Measurements from ENCODE around the gene REG1B.

REG1B gene, protein sequence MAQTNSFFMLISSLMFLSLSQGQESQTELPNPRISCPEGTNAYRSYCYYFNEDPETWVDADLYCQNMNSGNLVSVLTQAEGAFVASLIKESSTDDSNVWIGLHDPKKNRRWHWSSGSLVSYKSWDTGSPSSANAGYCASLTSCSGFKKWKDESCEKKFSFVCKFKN

DNA sequence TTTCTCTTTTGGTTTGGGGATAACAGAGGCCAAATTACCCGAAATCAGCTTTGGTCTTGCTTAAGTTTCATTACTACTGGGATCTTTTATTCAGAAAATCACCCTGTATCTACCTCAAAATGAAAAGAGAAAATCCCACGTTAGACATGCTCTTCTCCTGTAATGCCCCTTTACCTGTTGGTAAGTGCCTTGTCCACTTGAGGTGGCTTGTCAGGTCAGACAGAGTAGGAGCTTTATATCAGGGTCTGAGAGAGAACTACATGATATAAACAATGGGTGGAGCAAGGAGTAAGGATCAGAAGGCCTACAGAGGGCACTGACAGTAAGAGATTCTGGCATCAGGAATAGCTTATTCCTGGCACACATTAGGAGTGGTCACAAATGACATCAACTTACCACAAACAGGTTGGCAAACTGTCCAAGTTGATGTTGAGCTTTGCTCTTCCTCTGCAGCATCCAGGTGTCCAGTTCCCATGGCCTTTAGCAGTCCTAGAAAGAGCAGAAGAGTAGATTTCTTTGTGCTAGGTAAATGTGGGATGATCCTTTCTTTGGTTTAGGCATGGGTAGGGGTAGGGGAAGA, at the start of gene REG1B:
REG1B (minus strand) TSS at position 209 of the 580 bp plus-strand sequence. CDS start 381 bp downstream, outside the sequence.
- DNase-seq (ENCODE audit: low read depth in 2 of 2) = no peak

- DNase-seq (ENCODE audit: low read depth in 2 of 2) = no peak
These were observed 43.9 kb upstream of the REG1B start for GRCh38 chr2:79131687-79132086.

- no peak for DNase-seq (ENCODE audit: low read depth in 2 of 2)
These were observed 42.0 kb upstream of the REG1B start for GRCh38 chr2:79129804-79130203.

GRCh38 chr2:79129260-79129659, 41.5 kb upstream of the REG1B start:
- DNase-seq (ENCODE audit: low read depth in 2 of 2) = no peak

DNA sequence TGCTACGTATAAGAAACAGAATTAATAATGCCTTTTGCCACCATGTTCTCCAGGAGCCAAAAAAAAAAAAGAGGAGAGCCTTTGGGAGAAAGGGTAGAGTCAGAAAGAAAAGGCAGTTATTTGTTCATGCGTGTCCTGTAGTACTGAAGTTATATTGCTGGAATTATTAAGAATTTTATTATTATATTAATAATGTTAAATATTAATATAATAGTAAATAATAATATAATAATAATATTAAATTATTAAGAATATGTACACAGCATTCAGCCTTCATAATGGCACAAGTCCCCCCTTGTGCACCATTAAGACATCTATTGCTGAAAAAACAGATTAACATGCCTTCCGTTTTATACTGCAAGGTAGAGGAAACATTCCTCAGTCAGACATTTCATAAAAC, 40.6 kb upstream of the REG1B start:
- no peak for DNase-seq (ENCODE audit: low read depth in 2 of 2)

- no peak for DNase-seq (ENCODE audit: low read depth in 2 of 2)
These were observed 37.9 kb upstream of the REG1B start for GRCh38 chr2:79125721-79125985.

DNA sequence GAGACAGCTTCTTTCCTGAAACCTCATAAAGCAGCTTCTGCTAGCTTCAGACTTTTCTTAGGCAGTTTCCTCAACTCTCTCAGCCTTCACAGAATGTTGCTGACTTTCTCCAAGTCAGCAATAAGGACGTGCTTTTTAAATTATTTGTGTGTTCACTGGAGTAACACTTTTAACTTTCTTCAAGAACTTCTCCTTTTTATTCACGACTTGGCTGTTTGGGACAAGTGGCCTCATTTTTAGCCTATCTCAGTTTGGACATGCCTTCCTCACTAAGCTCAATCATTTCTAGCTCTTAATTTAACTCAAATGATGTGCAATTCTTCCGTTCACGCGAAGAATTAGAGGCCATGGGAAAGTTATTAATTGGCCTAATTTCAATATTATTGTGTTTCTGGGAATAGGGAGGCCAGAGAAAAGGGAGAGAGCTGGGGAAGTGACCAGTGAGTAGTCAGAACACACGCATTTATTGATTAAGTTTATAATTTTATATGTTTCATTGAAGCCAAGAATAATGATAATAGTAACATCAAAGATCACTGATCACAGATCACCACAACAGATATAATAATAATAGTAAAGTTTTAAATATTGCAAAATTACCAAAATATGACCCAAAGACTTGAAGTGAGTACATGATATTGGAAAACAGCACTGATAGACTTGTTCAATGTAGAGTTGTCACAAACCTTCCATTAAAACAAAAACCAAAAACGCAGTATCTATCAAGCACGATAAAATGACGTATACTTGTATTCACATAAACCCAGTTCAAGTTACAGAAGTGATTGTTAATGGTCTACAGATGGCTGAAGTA, 37.3 kb upstream of the REG1B start:
- no peak for DNase-seq (ENCODE audit: low read depth in 2 of 2)

DNA sequence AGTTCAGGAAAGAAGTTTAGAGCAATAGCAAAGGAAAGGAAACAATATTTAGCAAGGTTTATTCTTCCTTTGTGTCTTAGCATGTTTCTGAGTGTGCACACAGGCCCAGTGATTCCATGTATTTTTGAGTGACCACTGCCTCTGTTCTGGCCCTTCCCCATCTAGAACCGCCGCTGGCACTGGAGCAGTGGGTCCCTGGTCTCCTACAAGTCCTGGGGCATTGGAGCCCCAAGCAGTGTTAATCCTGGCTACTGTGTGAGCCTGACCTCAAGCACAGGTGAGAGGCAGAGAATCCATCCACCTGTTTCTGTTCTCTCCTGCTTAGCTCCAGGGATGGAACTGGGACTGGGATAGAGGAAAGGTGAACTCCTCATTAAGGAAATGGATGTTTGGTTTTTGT, 34.9 kb upstream of the REG1B start:
- no peak for DNase-seq (ENCODE audit: low read depth in 2 of 2)

- no peak for DNase-seq (ENCODE audit: low read depth in 2 of 2)
These were observed 32.5 kb upstream of the REG1B start, which contains the start of gene REG1A for GRCh38 chr2:79120194-79120713. REG1A (plus strand) TSS chr2:79120488; CDS start chr2:79120862, 374 bp downstream.

DNA sequence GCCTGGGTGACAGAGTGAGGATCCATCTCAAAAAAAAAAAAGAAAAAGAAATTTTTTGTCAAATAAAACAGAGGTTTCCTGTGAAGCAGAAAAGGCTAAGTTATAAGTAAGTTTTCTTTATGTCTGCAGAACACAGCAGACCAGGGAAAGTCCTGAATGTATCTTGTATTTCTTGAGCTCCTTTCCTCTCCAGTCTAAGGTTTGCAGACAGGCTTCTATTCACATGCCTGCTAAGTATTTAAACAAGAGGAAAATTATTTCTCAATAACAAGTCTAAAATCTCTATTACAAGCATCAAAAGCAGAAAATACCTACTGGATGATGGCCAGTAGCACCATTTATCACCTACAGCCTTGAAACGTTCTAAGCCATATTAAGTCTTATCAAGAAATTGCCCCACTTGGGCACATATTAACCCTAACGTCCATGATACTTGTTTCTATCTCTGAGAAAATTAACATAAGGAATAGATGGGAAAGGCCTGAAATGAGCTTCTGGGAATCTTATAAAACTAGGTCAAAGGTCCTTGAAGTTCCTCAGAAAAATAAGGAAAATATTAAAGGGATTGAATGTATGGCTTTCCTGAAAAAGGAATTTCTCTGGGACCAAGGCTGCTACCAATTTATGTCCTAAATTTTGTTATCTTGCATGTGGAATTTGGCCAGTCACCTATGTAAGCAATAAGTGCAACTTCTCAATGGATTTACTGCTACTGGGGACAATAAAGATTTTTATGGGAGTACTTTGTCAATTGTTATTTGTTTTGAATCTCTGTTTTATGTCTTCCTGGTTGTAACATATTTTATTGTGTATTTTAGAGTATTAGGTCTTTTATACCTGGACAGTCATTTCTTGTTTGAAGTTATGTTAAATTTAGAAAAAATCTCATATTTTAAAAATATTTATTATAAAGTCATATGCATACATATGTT, 29.5 kb upstream of the REG1B start:
- no peak for DNase-seq (ENCODE audit: low read depth in 2 of 2)

DNA sequence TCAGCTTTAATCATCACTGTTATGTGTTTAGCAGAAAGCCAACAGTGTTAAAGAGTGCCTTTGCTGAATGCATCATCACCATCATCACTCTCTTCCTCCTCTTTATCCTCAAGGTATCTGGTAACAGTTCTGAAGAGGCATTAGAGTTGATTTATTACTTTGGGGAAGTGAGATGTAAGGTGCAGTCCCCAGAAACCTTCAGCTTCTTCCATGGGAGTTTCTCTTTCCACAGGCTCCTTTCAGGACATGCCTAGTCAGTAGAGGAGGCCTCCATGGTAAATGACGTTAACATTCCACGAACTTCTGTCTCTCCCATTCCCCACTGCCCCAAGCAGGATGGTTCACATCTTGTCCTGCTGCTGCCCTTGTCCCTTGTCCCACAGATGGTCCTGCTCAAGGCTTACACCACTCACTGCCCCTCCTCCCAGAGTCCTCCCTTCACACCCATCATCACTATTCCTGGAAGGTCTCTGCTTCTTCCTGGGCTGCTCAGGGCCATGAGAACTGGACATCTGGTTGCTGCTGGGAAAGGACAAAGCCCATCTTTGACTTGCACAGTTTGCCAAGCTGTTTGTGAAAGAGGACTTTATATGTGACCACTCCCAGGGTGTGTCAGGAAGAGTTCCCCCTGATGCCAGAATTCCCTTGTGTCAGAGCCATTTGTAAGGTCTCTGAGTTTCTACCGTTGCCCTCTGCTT, 27.2 kb upstream of the REG1B start:
- DNase-seq (ENCODE audit: low read depth in 2 of 2) = no peak

- no peak for DNase-seq (ENCODE audit: low read depth in 2 of 2)
These were observed 24.5 kb upstream of the REG1B start for GRCh38 chr2:79112269-79112668.

DNA sequence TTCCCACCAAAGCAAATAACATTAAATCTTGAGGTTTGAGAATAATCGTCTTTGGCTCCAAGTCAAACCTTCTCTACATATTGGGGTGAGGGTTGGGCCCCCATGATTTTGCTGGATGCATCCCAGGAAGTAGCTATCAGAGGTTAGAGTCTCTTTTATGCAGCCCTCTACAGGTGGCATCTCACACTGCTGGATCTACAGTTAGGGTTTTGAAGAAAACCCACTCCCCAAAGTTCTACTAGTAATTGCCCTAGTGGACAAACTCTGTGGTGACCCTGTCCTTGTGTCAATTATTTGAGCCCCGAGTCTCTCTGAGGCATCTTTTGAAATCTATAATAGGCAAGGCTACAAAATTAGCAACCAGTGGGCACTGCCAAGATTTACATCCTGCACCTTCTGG, 17.5 kb upstream of the REG1B start:
- no peak for DNase-seq (ENCODE audit: low read depth in 2 of 2)

DNA sequence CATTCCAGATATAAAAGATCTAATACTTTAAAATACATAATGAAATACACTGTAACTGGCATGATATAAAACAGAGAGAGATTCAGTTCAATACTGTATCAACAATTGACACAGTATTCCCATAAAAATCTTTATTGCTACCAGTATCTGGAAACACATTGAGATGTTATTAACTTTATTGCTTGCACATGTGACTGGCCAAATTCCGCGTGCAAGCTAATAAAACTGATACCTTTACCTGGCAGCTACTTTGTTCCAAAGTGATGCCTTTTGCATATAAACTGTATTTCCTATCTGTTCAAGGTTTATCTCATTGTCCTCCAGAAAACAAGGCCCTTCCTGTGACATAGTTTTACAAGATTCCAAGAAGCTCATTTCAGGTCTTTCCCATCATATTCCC, 15.4 kb upstream of the REG1B start:
- DNase-seq (ENCODE audit: low read depth in 2 of 2) = no peak

- DNase-seq (ENCODE audit: low read depth in 2 of 2) = no peak
These were observed 13.2 kb upstream of the REG1B start for GRCh38 chr2:79101024-79101423.

DNA sequence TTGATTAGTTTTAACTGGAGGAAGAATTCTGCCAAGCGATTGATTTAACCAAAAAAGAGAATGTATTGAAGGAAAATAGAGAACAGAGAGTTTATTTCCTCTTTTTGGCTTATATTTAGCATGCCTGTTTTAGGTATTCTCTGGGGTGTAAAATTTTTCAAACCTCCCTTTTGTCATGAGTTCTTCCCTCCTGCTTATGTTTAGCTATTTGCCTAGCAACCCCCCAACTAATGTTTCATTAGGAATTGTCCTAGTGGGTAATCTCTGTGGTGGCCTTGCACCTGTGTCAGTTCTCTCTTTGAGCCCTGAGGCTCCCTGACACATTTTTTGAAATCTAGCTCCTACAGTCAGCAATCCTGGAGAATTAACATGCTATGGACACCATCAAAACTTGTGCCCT, 12.5 kb upstream of the REG1B start:
- DNase-seq (ENCODE audit: low read depth in 2 of 2) = no peak

DNA sequence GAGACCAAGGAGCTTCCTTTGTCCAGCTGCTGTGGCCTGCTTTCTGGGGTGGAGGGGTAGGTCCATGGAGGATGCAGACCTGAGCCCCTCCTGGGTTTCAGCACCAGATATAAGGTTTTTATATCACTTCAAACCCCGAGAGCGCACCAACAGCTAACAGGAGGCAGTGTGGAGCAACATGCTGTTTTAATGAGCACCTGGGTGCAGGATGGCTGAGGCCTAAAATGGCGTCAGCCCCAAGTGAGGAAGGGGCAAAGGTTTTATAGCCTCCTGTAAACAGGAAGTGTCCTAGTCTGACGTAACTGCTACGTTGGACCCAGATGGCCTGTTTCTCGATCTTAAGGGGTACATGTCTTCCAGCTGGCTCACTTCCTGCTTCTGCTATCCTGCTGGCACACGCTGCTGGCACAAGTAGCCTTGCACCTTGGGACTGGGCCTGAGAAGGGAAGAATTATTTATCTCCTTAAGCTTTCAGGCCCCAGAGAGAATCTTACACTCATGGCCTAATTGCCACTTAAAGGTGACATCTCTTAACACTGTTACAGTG, 11.4 kb upstream of the REG1B start:
- DNase-seq (ENCODE audit: low read depth in 2 of 2) = no peak

- DNase-seq (ENCODE audit: low read depth in 2 of 2) = no peak
These were observed 10.1 kb upstream of the REG1B start for GRCh38 chr2:79097843-79098242.

GRCh38 chr2:79090693-79091092, 2.9 kb upstream of the REG1B start:
- no peak for DNase-seq (ENCODE audit: low read depth in 2 of 2)

GRCh38 chr2:79086255-79086654, 1.5 kb downstream of the REG1B start:
- DNase-seq (ENCODE audit: low read depth in 2 of 2) = no peak

DNA sequence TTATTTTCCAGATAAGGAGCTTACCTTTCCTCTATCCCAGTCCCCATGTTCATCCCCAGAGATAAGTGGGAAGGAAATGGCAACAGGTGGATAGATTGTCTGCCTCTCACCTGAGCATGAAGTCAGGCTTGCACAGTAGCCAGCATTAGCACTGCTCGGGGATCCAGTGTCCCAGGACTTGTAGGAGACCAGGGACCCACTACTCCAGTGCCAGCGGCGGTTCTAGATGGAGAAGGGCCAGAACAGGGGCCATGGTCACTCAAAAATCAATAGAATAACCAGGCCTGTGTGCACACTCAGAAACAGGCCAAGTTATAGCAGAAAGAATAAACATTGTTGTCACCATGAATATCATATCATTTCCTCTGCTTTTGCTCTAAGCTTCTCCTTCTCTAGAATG, 2.4 kb downstream of the REG1B start:
- no peak for DNase-seq (ENCODE audit: low read depth in 2 of 2)
